ENCODE measurements around the gene MTREX.

DNA sequence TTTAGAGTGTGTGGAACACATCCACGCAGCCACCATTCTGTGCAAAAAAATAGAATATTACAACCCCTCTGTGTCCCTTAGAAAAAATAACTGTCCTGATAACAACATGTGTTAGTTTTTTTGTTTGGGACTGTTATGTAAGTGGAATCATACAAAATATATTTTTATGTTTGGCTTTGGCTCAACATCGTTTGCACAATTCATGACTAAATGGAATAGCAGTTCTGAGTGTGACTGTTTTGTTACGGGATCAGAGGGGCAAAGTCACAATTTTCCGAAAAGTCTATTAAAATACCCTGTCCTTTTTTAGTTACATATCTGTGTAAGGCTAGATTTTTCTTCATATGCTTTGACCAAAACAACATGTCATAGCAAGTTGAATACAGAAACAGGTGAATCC lies 12.8 kb downstream of the MTREX start:
- TF ChIP-seq CTCF (tag by site-specific recombination; IDR thresholded peaks at IDR 0.05), result no peak
- no peak for TF ChIP-seq ZBTB1 (tag by site-specific recombination; IDR thresholded peaks at IDR 0.05)
- TF ChIP-seq ZNF785 (tag by site-specific recombination; IDR thresholded peaks at IDR 0.05), result no peak
- TF ChIP-seq YY1 (tag by site-specific recombination; IDR thresholded peaks at IDR 0.05), result no peak
- TF ChIP-seq ZFP69B (tag by site-specific recombination; IDR thresholded peaks at IDR 0.05), result no peak
- no peak for TF ChIP-seq HIC1 (tag by site-specific recombination; IDR thresholded peaks at IDR 0.05)
- TF ChIP-seq HOXA7 (CRISPR knock-in tag; IDR thresholded peaks at IDR 0.05; ENCODE audit: borderline replicate concordance), result no peak
